K562 (cell line): ENCODE data around the gene MAS1L. TPM values are rescaled to one million over a fixed set of nuclear protein-coding genes. Genes with fewer than 3 reads are reported as not detected.

Source experiments
- ATAC-seq: fragments of 200-7000 bp; cut with Tn5 transposase; 3 replicates; pipeline ENCODE4 v1.9.1; 2020; ENCODE audit warnings: moderate library complexity
- BruUV-seq: library from RNA; stranded (reverse); fragments of 400-500 nt; replicated peaks from 2 replicates; lab custom pipeline; 2021; lab: Mats Ljungman, UMichigan
- CTCF ChIA-PET: fragments of 300-600 bp; formaldehyde crosslinking; extraction: SDS; loops from one replicate; lab custom pipeline; 2021; ENCODE audit warnings: low intra/inter-chr PET ratio; lab: Yijun Ruan, JAX
- POLR2A ChIA-PET: fragments of 300-600, 350-650 bp; sonication (Branson Sonifier 250); formaldehyde crosslinking; extraction: SDS; loops from one replicate; lab custom pipeline; 2021; ENCODE audit warnings: antibody characterized with exemption, inconsistent platforms; lab: Yijun Ruan, JAX
- DNase-seq, 4 experiments: peaks; one replicate each; pipeline versions ENCODE4 v3.0.0 to v3.0.0-alpha.2; 2011 to 2018; ENCODE audit warnings: low spot score in 3 of 4, mixed read lengths in 3 of 4; ENCODE audit errors: extremely low read depth in 1 of 4
- FAIRE-seq: peaks from 2 replicates; lab custom pipeline; 2011; peaks lifted over from hg19 to GRCh38; lab: Jason Lieb, UNC
- H2AFZ ChIP-seq: 2 replicates; pipeline ENCODE4 v1.6.0; 2011; ENCODE audit warnings: low read depth, low read length, control low read depth, inconsistent platforms
- H3K27ac ChIP-seq: fragments of 200-600 bp; 3 replicates; pipeline ENCODE4 v1.8.0; 2011; ENCODE audit warnings: low read depth, mild to moderate bottlenecking, control low read depth, inconsistent platforms, low read length, moderate library complexity, mixed read lengths; ENCODE audit errors: extremely low read depth
- H3K27me3 ChIP-seq, 2 experiments: fragments of 300-600 bp in 1 of 2; 2 replicates in 1 of 2; 3 replicates in 1 of 2; pipeline versions ENCODE4 v1.6.0 to v1.8.0; 2011; ENCODE audit warnings: inconsistent platforms in 2 of 2, low read length in 2 of 2, mild to moderate bottlenecking in 1 of 2, mixed read lengths in 1 of 2, moderate library complexity in 1 of 2; ENCODE audit not compliant: control insufficient read depth in 2 of 2, insufficient read depth in 2 of 2
- H3K36me3 ChIP-seq: fragments of 300-600 bp; 3 replicates; pipeline ENCODE4 v1.8.0; 2011; ENCODE audit warnings: mild to moderate bottlenecking, low read length, inconsistent platforms; ENCODE audit not compliant: control insufficient read depth, insufficient read depth
- H3K4me1 ChIP-seq, 2 experiments: fragments of 200-600 bp in 1 of 2; replicated peaks in 1 of 2; 2 replicates in 1 of 2; 3 replicates in 1 of 2; pipeline versions ENCODE4 v1.5.1 to v1.8.0; 2011; ENCODE audit warnings: inconsistent platforms in 2 of 2, low read length in 2 of 2, mild to moderate bottlenecking in 1 of 2, mixed read lengths in 1 of 2, moderate library complexity in 1 of 2; ENCODE audit not compliant: control insufficient read depth in 2 of 2, insufficient read depth in 2 of 2
- H3K4me2 ChIP-seq: 2 replicates; pipeline ENCODE4 v1.6.1; 2011; ENCODE audit warnings: low read length, control low read depth, inconsistent platforms, mixed read lengths; ENCODE audit not compliant: insufficient read depth
- H3K4me3 ChIP-seq: fragments of 200-600 bp; sonication (generic), shearing (Covaris generic); 2 replicates; pipeline ENCODE4 v1.5.1; 2016; ENCODE audit warnings: control low read depth, inconsistent platforms
- H3K79me2 ChIP-seq: fragments of 200-600 bp; 3 replicates; pipeline ENCODE4 v1.8.0; 2011; ENCODE audit warnings: low read length, inconsistent platforms; ENCODE audit not compliant: control insufficient read depth, insufficient read depth
- H3K9ac ChIP-seq, 2 experiments: 2 replicates each; pipeline versions ENCODE4 v1.6.0 to v1.6.1; 2011; ENCODE audit warnings: low read depth in 2 of 2, low read length in 2 of 2, control low read depth in 1 of 2, inconsistent platforms in 1 of 2, mild to moderate bottlenecking in 1 of 2, mixed read lengths in 1 of 2; ENCODE audit not compliant: insufficient read depth in 1 of 2
- H3K9me1 ChIP-seq: one replicate; pipeline ENCODE4 v1.6.0; 2011; ENCODE audit warnings: inconsistent platforms, mild to moderate bottlenecking, low read length, moderate library complexity; ENCODE audit not compliant: control insufficient read depth, insufficient read depth
- H3K9me3 ChIP-seq: replicated peaks from 2 replicates; pipeline ENCODE4 v1.5.1; 2011; ENCODE audit warnings: low read depth, low read length, inconsistent platforms; ENCODE audit not compliant: control insufficient read depth, insufficient read depth
- H4K20me1 ChIP-seq: replicated peaks from 2 replicates; pipeline ENCODE4 v1.6.1; 2011; ENCODE audit warnings: low read length, inconsistent platforms, mixed read lengths; ENCODE audit not compliant: control insufficient read depth, insufficient read depth
- ARID1B ChIP-seq: fragments of 450-650 bp; IDR thresholded peaks from 2 replicates; pipeline ENCODE4 v1.6.1; 2016; ENCODE audit warnings: antibody characterized with exemption, mild to moderate bottlenecking, inconsistent platforms
- KAT7 ChIP-seq: sonication (generic); formaldehyde crosslinking; IDR thresholded peaks from 2 replicates; pipeline ENCODE4 v1.8.0; 2022; ENCODE audit warnings: missing genetic modification reagents, mild to moderate bottlenecking, borderline replicate concordance
- KLF10 ChIP-seq: fragments of 250-450 bp; sonication (Bioruptor Pico); IDR thresholded peaks from 2 replicates; pipeline ENCODE4 v1.6.1; 2021; ENCODE audit warnings: matching md5 sums
- MBD2 ChIP-seq: sonication (generic); IDR thresholded peaks from 2 replicates; pipeline ENCODE4 v1.6.1; 2016; ENCODE audit warnings: low read depth, borderline replicate concordance
- NUFIP1 ChIP-seq: fragments of 450-650 bp; IDR thresholded peaks from 2 replicates; pipeline ENCODE4 v1.6.1; 2018; ENCODE audit not compliant: partially characterized antibody
- SAFB2 ChIP-seq: fragments of 200-400 bp; formaldehyde crosslinking; IDR thresholded peaks from 2 replicates; pipeline ENCODE4 v1.6.1; 2018; ENCODE audit warnings: borderline replicate concordance, low read length, low read depth, moderate library complexity; ENCODE audit not compliant: severe bottlenecking
- TBL1XR1 ChIP-seq, 2 experiments: IDR thresholded peaks; 2 replicates each; pipeline ENCODE4 v1.6.1; 2012; ENCODE audit warnings: improper control_type of control experiment in 2 of 2, low read length in 2 of 2, mild to moderate bottlenecking in 1 of 2
- ZNF274 ChIP-seq: IDR thresholded peaks from 2 replicates; pipeline ENCODE4 v1.6.1; 2011; ENCODE audit warnings: low read depth, mild to moderate bottlenecking, low read length, moderate library complexity, borderline replicate concordance
- WGBS: fragments of 100-300 bp; shearing (Covaris generic); methylation state at CpG from one replicate; pipeline ENCODE4 v1.1.6; 2016; ENCODE audit warnings: low coverage, mixed read lengths; ENCODE audit not compliant: insufficient coverage; ENCODE audit errors: missing lambda C conversion rate; 5-methylcytosine and 5-hydroxymethylcytosine counted together
- in situ Hi-C: fragments of 300-500 bp; cut with MboI; formaldehyde crosslinking; loops from 4 replicates; pipeline ENCODE4 v1.15.0; 2018; ENCODE audit warnings: inconsistent platforms, mixed read lengths
- intact Hi-C: fragments of 100-400 bp; cut with micrococcal nuclease; formaldehyde crosslinking; loops from 2 replicates; pipeline ENCODE4 v1.14.2; 2022
- polyA plus RNA-seq, 8 experiments: library from polyadenylated mRNA; depleted of rRNA in 4 of 8; stranded (reverse) in 5 of 8; unstranded in 3 of 8; fragments of >200 nt; fragmentation: Nextera tagmentation in 2 of 8; fragmentation: Illumina TruSeq in 1 of 8; extraction: Ambion mirVana in 2 of 8; extraction: Trizol in 1 of 8; gene quantifications; 2 replicates each; pipeline versions ENCODE4 v1.2.1 to v1.2.3, GENCODE V29; 2011 to 2014; ENCODE audit warnings: inconsistent platforms in 1 of 8, missing spikeins in 1 of 8
- total RNA-seq, 7 experiments: library from RNA; depleted of rRNA in 6 of 7; stranded (reverse); fragments of >200 nt in 6 of 7; fragmentation: Illumina TruSeq in 2 of 7; extraction: Trizol in 2 of 7; gene quantifications; 2 replicates each; pipeline versions ENCODE4 v1.2.1 to v1.2.3, GENCODE V29; 2011 to 2021; ENCODE audit warnings: low replicate concordance in 1 of 7
- TF ChIP-seq, protein P1 (sequence below): sonication (generic); IDR thresholded peaks from 2 replicates; pipeline ENCODE4 v1.6.1; 2016
- TF ChIP-seq, protein P2 (sequence below): fragments of 250-450 bp; sonication (Bioruptor Pico); IDR thresholded peaks from 2 replicates; pipeline ENCODE4 v1.6.1; 2021; ENCODE audit warnings: mild to moderate bottlenecking
- TF ChIP-seq, protein P3 (sequence below): sonication (generic); formaldehyde crosslinking; IDR thresholded peaks from 2 replicates; pipeline ENCODE4 v1.8.0; 2022; ENCODE audit warnings: missing genetic modification reagents, mild to moderate bottlenecking, moderate library complexity, borderline replicate concordance
- TF ChIP-seq, protein P4 (sequence below): fragments of 250-450 bp; sonication (Bioruptor Pico); IDR thresholded peaks from 2 replicates; pipeline ENCODE4 v1.5.1; 2021; ENCODE audit warnings: mild to moderate bottlenecking
- TF ChIP-seq, protein P5 (sequence below), 2 experiments: fragments of 450-650 bp in 1 of 2; sonication (generic) in 1 of 2; formaldehyde crosslinking; conservative IDR thresholded peaks; 2 replicates each; pipeline versions ENCODE4 v1.4.0 to v1.8.1; 2020 to 2022; ENCODE audit warnings: mild to moderate bottlenecking in 1 of 2, missing genetic modification reagents in 1 of 2
- TF ChIP-seq, protein P6 (sequence below): fragments of 250-450 bp; sonication (Bioruptor Pico); IDR thresholded peaks from 2 replicates; pipeline ENCODE4 v1.5.0; 2021; ENCODE audit warnings: mild to moderate bottlenecking, borderline replicate concordance

Gene MAS1L
- total and polyA plus RNA-seq, 9 of the 15 experiments (the other 6 are each of a cell fraction or from before 2014, with no cell fraction given) = not detected

DNA sequence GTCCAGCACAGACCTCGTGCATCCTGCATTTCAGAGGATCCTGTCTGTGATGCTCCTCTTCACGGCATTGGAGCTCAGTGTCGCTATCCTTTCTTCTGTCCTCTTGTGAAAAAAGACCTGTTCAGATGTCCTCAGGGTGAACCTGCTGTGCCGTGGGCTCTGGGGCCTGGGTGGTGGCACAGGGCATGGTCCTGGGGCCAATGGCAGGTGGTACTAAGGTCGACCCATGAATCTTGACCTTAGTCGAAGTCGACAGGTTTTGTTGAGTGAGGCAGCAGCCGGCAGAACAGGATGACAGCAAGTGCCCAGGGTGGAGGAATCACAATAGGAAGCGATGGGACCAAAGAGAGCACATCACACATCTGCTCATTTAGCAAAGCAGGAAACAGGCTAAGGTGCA lies 22.0 kb upstream of the MAS1L start:
- WGBS = 2% methylated on average over 9 of the region's 9 CpGs
- Histone ChIP-seq H3K79me2 (no peaks in the 10 kb centered on the region), H3K36me3 (no peaks in the 10 kb centered on the region), H3K9ac (no peak overlapping the region), H3K9me1 (no peaks in the 10 kb centered on the region), H3K27me3 (peaks cover 9 to 53% of the 10 kb centered on the region in 2 experiments), H3K9me3 (no peaks in the 10 kb centered on the region), H3K4me1 (no peaks in the 10 kb centered on the region), H4K20me1 (no peaks in the 10 kb centered on the region), H2AFZ (no peak overlapping the region), H3K4me2 (no peak overlapping the region), H3K4me3 (no peak overlapping the region), H3K27ac (no peak overlapping the region)
- in situ Hi-C loops = no loop called here
- DNase-seq (no peak), FAIRE-seq (no peak), ATAC-seq (no peak)
- no TSS peak for BruUV-seq
- CTCF ChIA-PET = no interaction called here
- intact Hi-C loops = no loop called here
- POLR2A ChIA-PET = no interaction called here
- TF ChIP-seq, protein P1, sequence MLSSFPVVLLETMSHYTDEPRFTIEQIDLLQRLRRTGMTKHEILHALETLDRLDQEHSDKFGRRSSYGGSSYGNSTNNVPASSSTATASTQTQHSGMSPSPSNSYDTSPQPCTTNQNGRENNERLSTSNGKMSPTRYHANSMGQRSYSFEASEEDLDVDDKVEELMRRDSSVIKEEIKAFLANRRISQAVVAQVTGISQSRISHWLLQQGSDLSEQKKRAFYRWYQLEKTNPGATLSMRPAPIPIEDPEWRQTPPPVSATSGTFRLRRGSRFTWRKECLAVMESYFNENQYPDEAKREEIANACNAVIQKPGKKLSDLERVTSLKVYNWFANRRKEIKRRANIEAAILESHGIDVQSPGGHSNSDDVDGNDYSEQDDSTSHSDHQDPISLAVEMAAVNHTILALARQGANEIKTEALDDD = no peak
- TF ChIP-seq, protein P2, sequence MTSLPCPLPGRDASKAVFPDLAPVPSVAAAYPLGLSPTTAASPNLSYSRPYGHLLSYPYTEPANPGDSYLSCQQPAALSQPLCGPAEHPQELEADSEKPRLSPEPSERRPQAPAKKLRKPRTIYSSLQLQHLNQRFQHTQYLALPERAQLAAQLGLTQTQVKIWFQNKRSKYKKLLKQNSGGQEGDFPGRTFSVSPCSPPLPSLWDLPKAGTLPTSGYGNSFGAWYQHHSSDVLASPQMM (CRISPR knock-in tag) = no peak
- TF ChIP-seq, protein P3, sequence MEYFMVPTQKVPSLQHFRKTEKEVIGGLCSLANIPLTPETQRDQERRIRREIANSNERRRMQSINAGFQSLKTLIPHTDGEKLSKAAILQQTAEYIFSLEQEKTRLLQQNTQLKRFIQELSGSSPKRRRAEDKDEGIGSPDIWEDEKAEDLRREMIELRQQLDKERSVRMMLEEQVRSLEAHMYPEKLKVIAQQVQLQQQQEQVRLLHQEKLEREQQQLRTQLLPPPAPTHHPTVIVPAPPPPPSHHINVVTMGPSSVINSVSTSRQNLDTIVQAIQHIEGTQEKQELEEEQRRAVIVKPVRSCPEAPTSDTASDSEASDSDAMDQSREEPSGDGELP = no peak
- TF ChIP-seq, protein P4, sequence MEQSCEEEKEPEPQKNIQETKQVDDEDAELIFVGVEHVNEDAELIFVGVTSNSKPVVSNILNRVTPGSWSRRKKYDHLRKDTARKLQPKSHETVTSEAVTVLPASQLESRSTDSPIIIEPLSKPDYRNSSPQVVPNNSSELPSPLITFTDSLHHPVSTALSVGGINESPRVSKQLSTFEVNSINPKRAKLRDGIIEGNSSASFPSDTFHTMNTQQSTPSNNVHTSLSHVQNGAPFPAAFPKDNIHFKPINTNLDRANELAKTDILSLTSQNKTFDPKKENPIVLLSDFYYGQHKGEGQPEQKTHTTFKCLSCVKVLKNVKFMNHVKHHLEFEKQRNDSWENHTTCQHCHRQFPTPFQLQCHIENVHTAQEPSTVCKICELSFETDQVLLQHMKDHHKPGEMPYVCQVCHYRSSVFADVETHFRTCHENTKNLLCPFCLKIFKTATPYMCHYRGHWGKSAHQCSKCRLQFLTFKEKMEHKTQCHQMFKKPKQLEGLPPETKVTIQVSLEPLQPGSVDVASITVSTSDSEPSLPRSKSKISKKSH (CRISPR knock-in tag) = no peak
- TF ChIP-seq ARID1B (no peak), KAT7 (CRISPR knock-in tag) (no peak), MBD2 (no peak), TBL1XR1 (IDR thresholded peaks at IDR 0.05; ENCODE audit: low read length in 2 of 2) (no peak), KLF10 (no peak), NUFIP1 (no peak), ZNF274 (no peak), SAFB2 (no peak)
- TF ChIP-seq, protein P5, sequence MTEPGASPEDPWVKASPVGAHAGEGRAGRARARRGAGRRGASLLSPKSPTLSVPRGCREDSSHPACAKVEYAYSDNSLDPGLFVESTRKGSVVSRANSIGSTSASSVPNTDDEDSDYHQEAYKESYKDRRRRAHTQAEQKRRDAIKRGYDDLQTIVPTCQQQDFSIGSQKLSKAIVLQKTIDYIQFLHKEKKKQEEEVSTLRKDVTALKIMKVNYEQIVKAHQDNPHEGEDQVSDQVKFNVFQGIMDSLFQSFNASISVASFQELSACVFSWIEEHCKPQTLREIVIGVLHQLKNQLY (CRISPR knock-in tag; conservative IDR thresholded peaks at IDR 0.05) = no peak
- TF ChIP-seq, protein P6, sequence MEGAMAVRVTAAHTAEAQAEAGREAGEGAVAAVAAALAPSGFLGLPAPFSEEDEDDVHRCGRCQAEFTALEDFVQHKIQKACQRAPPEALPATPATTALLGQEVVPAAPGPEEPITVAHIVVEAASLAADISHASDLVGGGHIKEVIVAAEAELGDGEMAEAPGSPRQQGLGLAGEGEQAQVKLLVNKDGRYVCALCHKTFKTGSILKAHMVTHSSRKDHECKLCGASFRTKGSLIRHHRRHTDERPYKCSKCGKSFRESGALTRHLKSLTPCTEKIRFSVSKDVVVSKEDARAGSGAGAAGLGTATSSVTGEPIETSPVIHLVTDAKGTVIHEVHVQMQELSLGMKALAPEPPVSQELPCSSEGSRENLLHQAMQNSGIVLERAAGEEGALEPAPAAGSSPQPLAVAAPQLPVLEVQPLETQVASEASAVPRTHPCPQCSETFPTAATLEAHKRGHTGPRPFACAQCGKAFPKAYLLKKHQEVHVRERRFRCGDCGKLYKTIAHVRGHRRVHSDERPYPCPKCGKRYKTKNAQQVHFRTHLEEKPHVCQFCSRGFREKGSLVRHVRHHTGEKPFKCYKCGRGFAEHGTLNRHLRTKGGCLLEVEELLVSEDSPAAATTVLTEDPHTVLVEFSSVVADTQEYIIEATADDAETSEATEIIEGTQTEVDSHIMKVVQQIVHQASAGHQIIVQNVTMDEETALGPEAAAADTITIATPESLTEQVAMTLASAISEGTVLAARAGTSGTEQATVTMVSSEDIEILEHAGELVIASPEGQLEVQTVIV (CRISPR knock-in tag) = no peak
